Stomach (tissue), 4 donors: ENCODE data around the gene GAREM2.

ENCODE experiments used
- POLR2A ChIP-seq, 4 donors: fragments of 450-650 bp; IDR thresholded peaks; one replicate each; pipeline ENCODE4 v1.6.1; 2016; ENCODE audit warnings: antibody characterized with exemption in 4 of 4, control low read depth in 2 of 4, mild to moderate bottlenecking in 1 of 4, moderate library complexity in 1 of 4
- TF ChIP-seq, protein P1 (sequence below), 7 experiments: fragments of 450-650 bp in 4 of 7; fragments of 200-600 bp in 3 of 7; sonication (generic) in 3 of 7; IDR thresholded peaks; one replicate each; pipeline ENCODE4 v1.5.1; 2016 to 2019; ENCODE audit warnings: antibody characterized with exemption in 7 of 7, control low read depth in 2 of 7, mild to moderate bottlenecking in 1 of 7

DNA sequence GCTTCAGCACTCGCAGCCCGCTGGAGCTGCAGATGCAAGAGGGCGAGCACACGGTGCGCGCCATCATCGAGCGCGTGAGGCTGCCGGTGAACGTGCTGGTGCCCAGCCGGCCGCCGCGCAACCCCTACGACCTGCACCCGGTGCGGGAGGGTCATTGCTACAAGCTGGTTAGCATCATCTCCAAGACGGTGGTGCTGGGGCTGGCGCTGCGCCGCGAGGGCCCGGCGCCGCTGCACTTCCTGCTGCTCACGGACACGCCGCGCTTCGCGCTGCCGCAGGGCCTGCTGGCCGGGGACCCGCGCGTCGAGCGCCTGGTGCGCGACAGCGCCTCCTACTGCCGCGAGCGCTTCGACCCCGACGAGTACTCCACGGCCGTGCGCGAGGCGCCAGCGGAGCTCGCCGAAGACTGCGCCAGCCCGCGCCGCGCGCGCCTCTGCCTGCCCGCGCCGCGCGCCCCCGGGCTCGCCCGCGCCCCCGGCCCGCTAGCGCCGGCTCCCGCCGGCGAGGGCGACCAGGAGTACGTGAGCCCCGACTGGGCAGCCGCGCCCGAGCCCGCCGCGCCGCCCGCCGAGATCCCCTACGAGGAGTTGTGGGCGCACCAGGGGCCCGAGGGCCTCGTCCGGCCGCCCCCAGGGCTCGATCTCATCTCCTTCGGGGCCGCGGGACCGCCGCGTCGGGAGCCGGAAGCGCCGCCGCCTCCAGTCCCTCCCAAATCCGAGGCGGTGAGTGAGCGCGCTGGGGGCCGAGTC lies 11.8 kb downstream of the GAREM2 start:
- TF ChIP-seq, protein P1, sequence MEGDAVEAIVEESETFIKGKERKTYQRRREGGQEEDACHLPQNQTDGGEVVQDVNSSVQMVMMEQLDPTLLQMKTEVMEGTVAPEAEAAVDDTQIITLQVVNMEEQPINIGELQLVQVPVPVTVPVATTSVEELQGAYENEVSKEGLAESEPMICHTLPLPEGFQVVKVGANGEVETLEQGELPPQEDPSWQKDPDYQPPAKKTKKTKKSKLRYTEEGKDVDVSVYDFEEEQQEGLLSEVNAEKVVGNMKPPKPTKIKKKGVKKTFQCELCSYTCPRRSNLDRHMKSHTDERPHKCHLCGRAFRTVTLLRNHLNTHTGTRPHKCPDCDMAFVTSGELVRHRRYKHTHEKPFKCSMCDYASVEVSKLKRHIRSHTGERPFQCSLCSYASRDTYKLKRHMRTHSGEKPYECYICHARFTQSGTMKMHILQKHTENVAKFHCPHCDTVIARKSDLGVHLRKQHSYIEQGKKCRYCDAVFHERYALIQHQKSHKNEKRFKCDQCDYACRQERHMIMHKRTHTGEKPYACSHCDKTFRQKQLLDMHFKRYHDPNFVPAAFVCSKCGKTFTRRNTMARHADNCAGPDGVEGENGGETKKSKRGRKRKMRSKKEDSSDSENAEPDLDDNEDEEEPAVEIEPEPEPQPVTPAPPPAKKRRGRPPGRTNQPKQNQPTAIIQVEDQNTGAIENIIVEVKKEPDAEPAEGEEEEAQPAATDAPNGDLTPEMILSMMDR (IDR thresholded peaks at IDR 0.05) = peak in 3 of 7 experiments; percentile 30 to 70 (median 42)
- TF ChIP-seq POLR2A (IDR thresholded peaks at IDR 0.05) = no peak
